ENCODE measurements around the gene XYLB. TPM values are rescaled to one million over a fixed set of nuclear protein-coding genes. Genes with fewer than 3 reads are reported as not detected.

XYLB gene
- total and polyA plus RNA-seq, 10 donors: 0.33 to 12.3 (median 2.1) TPM

DNA sequence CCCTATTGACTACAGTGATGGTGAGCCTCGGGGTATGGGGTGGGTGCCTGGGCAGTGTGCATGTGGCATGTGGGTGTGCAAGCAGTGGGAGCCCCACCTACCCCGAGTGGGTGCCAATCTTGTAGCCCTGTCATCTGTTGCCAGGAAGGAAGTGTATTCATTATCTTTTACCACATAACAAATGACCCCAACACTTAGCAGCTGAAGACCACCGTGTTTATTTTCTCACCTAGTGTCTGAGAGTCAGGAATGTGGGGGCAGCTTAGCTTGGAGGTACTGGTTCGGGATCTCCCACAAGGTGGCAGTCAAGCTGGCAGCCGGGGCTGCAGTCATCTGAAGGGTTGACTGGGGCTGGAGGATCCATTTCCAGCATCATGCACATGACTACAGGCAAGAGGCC is 21.7 kb downstream of the XYLB start:
- WGBS, 5 donors: 85 to 89% (median 86%) methylated on average over 5 of the region's 5 CpGs
- H3K36me3 ChIP-seq: peaks cover 0 to 83% (median 0%) of the 10 kb centered on the region in 6 donors
- intact Hi-C loops (cut with DNase I; ENCODE audit: low total_unique reads): no loop called here
- no peak for TF ChIP-seq POLR2AphosphoS5 (IDR thresholded peaks at IDR 0.05)
- TF ChIP-seq POLR2A (IDR thresholded peaks at IDR 0.05): no peak
- TF ChIP-seq, protein P1, sequence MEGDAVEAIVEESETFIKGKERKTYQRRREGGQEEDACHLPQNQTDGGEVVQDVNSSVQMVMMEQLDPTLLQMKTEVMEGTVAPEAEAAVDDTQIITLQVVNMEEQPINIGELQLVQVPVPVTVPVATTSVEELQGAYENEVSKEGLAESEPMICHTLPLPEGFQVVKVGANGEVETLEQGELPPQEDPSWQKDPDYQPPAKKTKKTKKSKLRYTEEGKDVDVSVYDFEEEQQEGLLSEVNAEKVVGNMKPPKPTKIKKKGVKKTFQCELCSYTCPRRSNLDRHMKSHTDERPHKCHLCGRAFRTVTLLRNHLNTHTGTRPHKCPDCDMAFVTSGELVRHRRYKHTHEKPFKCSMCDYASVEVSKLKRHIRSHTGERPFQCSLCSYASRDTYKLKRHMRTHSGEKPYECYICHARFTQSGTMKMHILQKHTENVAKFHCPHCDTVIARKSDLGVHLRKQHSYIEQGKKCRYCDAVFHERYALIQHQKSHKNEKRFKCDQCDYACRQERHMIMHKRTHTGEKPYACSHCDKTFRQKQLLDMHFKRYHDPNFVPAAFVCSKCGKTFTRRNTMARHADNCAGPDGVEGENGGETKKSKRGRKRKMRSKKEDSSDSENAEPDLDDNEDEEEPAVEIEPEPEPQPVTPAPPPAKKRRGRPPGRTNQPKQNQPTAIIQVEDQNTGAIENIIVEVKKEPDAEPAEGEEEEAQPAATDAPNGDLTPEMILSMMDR (IDR thresholded peaks at IDR 0.05 in 8 of 11, conservative IDR thresholded peaks at IDR 0.05 in 3 of 11): no peak
- peaks cover 0 to 4% (median 0%) of the 10 kb centered on the region in 8 donors for H3K9me3 ChIP-seq
- H3K27me3 ChIP-seq (replicated peaks in 1 of 7): no peaks in the 10 kb centered on the region
- no peak overlapping the region for H3K4me3 ChIP-seq
- no peak for DNase-seq
- H3K27ac ChIP-seq: no peak overlapping the region
- H3K4me1 ChIP-seq: no peaks in the 10 kb centered on the region

DNA sequence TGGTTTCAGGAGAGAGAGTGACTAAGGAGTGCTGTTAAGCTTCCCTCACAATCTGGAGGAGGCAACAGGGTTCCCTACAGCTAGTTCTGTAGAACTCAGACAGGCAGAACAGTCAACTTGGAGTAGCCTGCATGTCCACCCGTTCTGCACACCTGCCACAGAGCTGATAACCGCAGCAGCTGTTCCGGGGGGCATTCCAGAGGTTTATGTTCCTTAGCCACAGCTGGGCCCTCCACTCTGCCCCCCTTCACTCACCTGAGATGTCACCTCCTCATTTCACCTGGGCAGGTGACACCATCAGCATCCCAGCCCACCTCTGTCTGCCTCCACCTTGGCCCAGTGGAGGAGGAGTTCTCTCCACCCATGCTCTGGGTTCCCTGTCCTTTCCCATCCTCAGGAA is 22.6 kb downstream of the XYLB start:
- intact Hi-C loops (cut with DNase I; ENCODE audit: low total_unique reads): no loop called here
- peaks cover 0 to 83% (median 0%) of the 10 kb centered on the region in 6 donors for H3K36me3 ChIP-seq
- H3K4me1 ChIP-seq: peaks cover 0 to 6% (median 0%) of the 10 kb centered on the region in 6 donors
- H3K4me3 ChIP-seq: no peak overlapping the region
- H3K9me3 ChIP-seq: peaks cover 0 to 4% (median 0%) of the 10 kb centered on the region in 8 donors
- no peak for DNase-seq
- no peak for TF ChIP-seq POLR2A (IDR thresholded peaks at IDR 0.05)
- TF ChIP-seq, protein P1 (IDR thresholded peaks at IDR 0.05 in 8 of 11, conservative IDR thresholded peaks at IDR 0.05 in 3 of 11): no peak
- no peak for TF ChIP-seq POLR2AphosphoS5 (IDR thresholded peaks at IDR 0.05)
- 92 to 100% (median 98%) methylated on average over 2 to 3 of the region's 3 CpGs for WGBS, 5 donors
- no peaks in the 10 kb centered on the region for H3K27me3 ChIP-seq (replicated peaks in 1 of 7)
- no peak overlapping the region for H3K27ac ChIP-seq

DNA sequence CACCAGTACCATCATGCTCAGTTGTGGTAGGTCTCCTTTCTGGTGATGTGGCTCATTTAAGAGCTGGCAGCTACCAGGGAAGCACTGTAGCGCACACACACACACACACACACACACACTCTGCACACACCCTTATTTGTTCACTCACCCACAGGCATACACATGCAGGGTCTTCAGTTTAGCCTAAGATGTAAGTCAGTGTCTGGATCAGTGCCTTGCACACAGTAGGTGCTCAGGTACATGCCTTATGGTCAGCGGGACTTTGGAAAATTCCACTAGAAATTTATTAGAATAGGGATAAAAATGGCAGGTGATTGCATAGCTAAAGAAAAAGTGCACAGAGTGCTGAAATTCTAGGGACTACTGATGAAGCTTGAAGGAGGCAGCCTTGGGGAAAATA is 23.6 kb downstream of the XYLB start:
- no peaks in the 10 kb centered on the region for H3K27me3 ChIP-seq (replicated peaks in 1 of 7)
- WGBS, 5 donors: 71 to 91% (median 84%) methylated on average over 2 of the region's 2 CpGs
- H3K9me3 ChIP-seq: peaks cover 0 to 4% (median 0%) of the 10 kb centered on the region in 8 donors
- H3K4me3 ChIP-seq: no peak overlapping the region
- H3K4me1 ChIP-seq: peaks cover 0 to 13% (median 0%) of the 10 kb centered on the region in 6 donors
- no peak overlapping the region for H3K27ac ChIP-seq
- peaks cover 0 to 87% (median 2%) of the 10 kb centered on the region in 6 donors for H3K36me3 ChIP-seq
- DNase-seq: no peak
- intact Hi-C loops (cut with DNase I; ENCODE audit: low total_unique reads): no loop called here
- TF ChIP-seq POLR2A (IDR thresholded peaks at IDR 0.05) (no peak), POLR2AphosphoS5 (IDR thresholded peaks at IDR 0.05) (no peak)
- TF ChIP-seq, protein P1 (IDR thresholded peaks at IDR 0.05 in 8 of 11, conservative IDR thresholded peaks at IDR 0.05 in 3 of 11): no peak

DNA sequence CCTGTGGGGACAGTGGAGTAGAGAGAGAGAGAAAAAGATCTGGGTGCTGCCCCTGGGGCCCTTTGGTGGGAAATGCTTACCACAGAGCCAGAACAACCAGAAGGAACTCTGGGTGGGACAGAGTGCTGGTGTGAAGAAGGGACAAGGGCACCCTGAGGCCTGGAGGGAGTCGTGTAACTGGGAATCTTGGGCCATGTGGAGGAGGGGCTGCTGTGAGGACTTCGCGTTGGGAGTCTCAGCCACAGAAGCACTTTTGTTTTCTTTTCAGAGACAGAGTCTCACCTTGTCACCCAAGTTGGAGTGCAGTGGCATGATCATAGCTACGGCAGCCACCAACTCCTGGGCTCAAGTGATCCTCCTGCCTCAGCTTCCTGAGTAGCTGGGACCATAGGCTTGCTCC is 24.3 kb downstream of the XYLB start:
- peaks cover 0 to 13% (median 0%) of the 10 kb centered on the region in 6 donors for H3K4me1 ChIP-seq
- WGBS, 5 donors: 68 to 88% (median 74%) methylated on average over 3 to 4 of the region's 4 CpGs
- TF ChIP-seq, protein P1 (IDR thresholded peaks at IDR 0.05 in 8 of 11, conservative IDR thresholded peaks at IDR 0.05 in 3 of 11): no peak
- TF ChIP-seq POLR2A (IDR thresholded peaks at IDR 0.05) (no peak), POLR2AphosphoS5 (IDR thresholded peaks at IDR 0.05) (no peak)
- H3K36me3 ChIP-seq: peaks cover 0 to 87% (median 3%) of the 10 kb centered on the region in 6 donors
- H3K9me3 ChIP-seq: peaks cover 0 to 4% (median 0%) of the 10 kb centered on the region in 8 donors
- no peak overlapping the region for H3K27ac ChIP-seq
- no peak for DNase-seq
- H3K4me3 ChIP-seq: no peak overlapping the region
- intact Hi-C loops (cut with DNase I; ENCODE audit: low total_unique reads): no loop called here
- no peaks in the 10 kb centered on the region for H3K27me3 ChIP-seq (replicated peaks in 1 of 7)
